Neutrophil (primary cell): ENCODE results near the gene CCL8.

Source experiments
- H3K27ac ChIP-seq: fragments of 200-600 bp; sonication (generic); 2 replicates; pipeline ENCODE4 v1.5.1; 2016; ENCODE audit warnings: mild to moderate bottlenecking, moderate library complexity
- H3K27me3 ChIP-seq: fragments of 200-600 bp; sonication (generic); 2 replicates; pipeline ENCODE4 v1.6.0; 2016; ENCODE audit warnings: mild to moderate bottlenecking
- H3K36me3 ChIP-seq: fragments of 200-600 bp; sonication (generic); 2 replicates; pipeline ENCODE4 v1.5.1; 2017
- H3K4me1 ChIP-seq, 2 experiments: fragments of 200-600 bp in 1 of 2; sonication (generic) in 1 of 2; 1 replicate in 1 of 2; 2 replicates in 1 of 2; pipeline versions ENCODE4 v1.5.1 to v1.6.1; 2013 to 2016; ENCODE audit warnings: low read depth in 1 of 2, low read length in 1 of 2, mild to moderate bottlenecking in 1 of 2, moderate library complexity in 1 of 2; ENCODE audit not compliant: control insufficient read depth in 1 of 2, insufficient read depth in 1 of 2
- H3K4me3 ChIP-seq, 2 experiments: fragments of 200-600 bp in 1 of 2; sonication (generic) in 1 of 2; 1 replicate in 1 of 2; 2 replicates in 1 of 2; pipeline ENCODE4 v1.5.1; 2013 to 2016; ENCODE audit warnings: low read depth in 1 of 2, low read length in 1 of 2, mild to moderate bottlenecking in 1 of 2, moderate library complexity in 1 of 2
- H3K9me3 ChIP-seq: fragments of 200-600 bp; sonication (generic); 2 replicates; pipeline ENCODE4 v1.5.1; 2016
- TF ChIP-seq, protein P1 (sequence below): fragments of 200-600 bp; sonication (generic); IDR thresholded peaks from 2 replicates; pipeline ENCODE4 v1.5.1; 2016; ENCODE audit warnings: antibody characterized with exemption

The CCL8 gene

DNA sequence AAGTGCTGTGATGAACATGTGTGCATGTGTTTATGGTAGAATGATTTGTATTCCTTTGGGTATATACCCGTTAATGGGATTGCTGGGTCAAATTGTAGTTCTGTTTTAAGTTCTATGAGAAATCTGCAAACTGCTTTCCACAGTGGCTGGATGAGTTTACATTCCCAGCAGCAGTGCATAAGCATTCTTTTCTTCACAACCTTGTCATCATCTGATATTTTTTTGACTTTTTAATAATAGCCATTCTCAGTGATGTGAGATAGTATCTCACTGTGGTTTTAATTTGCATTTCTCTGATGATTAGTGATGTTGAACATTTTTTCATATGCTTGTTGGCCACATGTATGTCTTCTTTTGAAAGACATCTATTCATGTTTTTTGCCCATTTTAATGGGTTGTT is 18.5 kb downstream of the CCL8 start:
- no peak overlapping the region for H3K4me3 ChIP-seq
- H3K36me3 ChIP-seq = no peaks in the 10 kb centered on the region
- no peaks in the 10 kb centered on the region for H3K9me3 ChIP-seq
- no peak overlapping the region for H3K27ac ChIP-seq
- H3K4me1 ChIP-seq = no peaks in the 10 kb centered on the region
- no peaks in the 10 kb centered on the region for H3K27me3 ChIP-seq
- TF ChIP-seq, protein P1, sequence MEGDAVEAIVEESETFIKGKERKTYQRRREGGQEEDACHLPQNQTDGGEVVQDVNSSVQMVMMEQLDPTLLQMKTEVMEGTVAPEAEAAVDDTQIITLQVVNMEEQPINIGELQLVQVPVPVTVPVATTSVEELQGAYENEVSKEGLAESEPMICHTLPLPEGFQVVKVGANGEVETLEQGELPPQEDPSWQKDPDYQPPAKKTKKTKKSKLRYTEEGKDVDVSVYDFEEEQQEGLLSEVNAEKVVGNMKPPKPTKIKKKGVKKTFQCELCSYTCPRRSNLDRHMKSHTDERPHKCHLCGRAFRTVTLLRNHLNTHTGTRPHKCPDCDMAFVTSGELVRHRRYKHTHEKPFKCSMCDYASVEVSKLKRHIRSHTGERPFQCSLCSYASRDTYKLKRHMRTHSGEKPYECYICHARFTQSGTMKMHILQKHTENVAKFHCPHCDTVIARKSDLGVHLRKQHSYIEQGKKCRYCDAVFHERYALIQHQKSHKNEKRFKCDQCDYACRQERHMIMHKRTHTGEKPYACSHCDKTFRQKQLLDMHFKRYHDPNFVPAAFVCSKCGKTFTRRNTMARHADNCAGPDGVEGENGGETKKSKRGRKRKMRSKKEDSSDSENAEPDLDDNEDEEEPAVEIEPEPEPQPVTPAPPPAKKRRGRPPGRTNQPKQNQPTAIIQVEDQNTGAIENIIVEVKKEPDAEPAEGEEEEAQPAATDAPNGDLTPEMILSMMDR = no peak

DNA sequence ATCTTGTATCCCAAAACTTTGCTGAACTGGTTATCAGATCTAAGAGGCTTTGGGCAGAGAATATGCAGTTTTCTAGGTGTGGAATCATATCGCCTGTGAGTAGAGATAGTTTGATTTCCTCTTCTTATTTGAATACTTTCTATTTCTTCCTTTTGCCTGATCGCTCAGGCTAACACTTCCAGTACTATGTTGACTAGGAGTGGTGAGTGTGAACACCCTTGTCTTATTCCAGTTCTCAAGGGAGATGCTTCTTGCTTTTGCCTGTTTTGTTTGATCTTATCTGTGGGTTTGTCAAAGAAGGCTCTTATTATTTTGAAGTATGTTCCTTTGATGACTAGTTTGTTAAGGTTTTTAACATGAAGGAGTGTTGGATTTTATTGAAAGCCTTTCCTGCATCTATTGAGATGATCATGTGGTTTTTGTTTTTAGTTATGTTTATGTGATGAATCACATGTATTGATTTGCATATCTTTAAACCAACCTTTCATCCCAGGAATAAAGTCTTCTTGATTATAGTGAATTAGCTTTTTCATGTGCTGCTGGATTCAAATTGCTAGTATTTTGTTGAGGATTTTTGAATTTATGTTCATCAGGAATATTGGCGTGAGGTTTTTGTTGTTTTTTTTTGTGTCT is 20.0 kb downstream of the CCL8 start:
- Histone ChIP-seq H3K4me3 (no peak overlapping the region), H3K27ac (no peak overlapping the region), H3K27me3 (no peaks in the 10 kb centered on the region), H3K36me3 (no peaks in the 10 kb centered on the region), H3K4me1 (no peaks in the 10 kb centered on the region), H3K9me3 (no peaks in the 10 kb centered on the region)
- TF ChIP-seq, protein P1 = no peak

DNA sequence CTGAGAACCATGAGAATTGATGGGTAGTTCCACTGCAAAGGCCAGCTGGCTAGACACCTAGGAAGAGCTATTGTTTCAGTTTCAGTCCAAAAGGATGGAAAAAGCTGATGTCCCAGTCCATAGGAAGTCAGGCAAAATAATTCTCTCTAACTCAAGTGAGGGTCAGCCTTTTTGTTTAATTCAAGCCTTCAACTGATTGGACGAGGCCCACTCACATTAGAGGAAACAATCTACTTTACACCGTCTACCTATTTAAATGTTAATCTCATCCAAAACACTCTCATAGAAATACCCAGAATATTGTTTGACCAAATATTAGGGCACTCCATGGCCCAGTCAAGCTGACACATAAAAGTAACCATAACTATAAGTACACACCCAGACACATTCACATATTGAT is 22.7 kb downstream of the CCL8 start:
- Histone ChIP-seq H3K27me3 (no peaks in the 10 kb centered on the region), H3K27ac (no peak overlapping the region), H3K4me1 (no peaks in the 10 kb centered on the region), H3K4me3 (no peak overlapping the region), H3K9me3 (no peaks in the 10 kb centered on the region), H3K36me3 (no peaks in the 10 kb centered on the region)
- TF ChIP-seq, protein P1 = no peak

DNA sequence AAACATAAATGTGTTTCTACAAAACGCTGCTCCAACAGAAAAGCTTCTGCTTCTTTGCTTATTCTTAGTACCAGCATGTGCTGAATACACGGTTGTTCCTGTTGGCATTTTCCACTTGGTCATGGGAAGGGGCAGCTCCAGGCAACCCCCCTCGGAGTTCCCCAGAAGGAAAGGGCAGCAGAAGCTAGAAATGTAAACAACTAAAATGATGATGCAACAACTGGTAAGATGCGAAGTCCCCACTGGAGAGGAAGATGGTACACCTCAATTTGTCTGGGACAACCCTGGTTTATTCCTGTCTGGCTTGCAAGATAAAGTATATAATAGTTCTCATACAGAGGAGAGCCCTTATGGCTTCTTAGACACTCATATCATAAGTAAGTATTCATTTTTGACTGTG is 27.8 kb downstream of the CCL8 start:
- H3K4me3 ChIP-seq = no peak overlapping the region
- H3K36me3 ChIP-seq = no peaks in the 10 kb centered on the region
- TF ChIP-seq, protein P1 = no peak
- no peaks in the 10 kb centered on the region for H3K4me1 ChIP-seq
- no peak overlapping the region for H3K27ac ChIP-seq
- no peaks in the 10 kb centered on the region for H3K9me3 ChIP-seq
- no peaks in the 10 kb centered on the region for H3K27me3 ChIP-seq

DNA sequence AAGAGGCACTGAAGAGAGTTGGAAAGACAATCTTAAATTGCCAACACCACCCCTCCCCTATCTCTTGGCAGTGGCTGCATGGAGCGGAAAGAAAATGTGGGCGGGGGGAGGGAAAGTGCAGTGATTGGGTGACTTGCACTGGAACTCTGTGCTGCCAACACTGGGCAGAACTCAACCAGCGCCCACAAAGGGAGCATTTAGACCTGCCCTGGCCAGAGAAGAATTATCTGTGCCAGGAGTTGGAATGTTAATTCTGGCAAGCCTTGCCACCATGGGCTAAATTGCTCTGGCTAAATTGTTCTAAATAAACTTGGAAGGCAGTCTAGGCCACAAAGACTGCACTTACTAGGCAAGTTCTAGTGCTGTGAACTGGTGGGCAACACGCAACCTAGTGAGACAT is 30.5 kb downstream of the CCL8 start:
- H3K4me1 ChIP-seq = no peaks in the 10 kb centered on the region
- no peaks in the 10 kb centered on the region for H3K36me3 ChIP-seq
- H3K4me3 ChIP-seq = no peak overlapping the region
- H3K27ac ChIP-seq = no peak overlapping the region
- no peaks in the 10 kb centered on the region for H3K9me3 ChIP-seq
- H3K27me3 ChIP-seq = no peaks in the 10 kb centered on the region
- TF ChIP-seq, protein P1 = no peak

DNA sequence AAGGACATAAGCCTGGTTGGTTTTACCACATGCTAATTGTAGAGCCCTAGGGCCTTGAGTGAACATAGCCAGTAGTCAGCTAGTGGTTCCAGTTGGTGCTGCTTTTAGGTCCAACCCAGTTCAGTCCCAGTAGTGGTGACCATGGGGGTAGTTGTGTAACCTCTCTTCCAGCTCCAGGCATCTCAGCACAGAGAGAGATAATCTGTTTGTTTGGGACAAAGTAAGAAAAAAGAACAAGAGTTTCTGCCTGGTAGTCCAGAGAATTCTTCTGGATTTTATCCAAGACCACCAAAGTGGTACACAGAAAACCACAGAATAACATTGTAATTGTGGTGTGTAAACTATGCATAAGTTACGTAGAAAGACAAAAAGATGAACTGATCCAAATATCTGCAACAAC is 31.9 kb downstream of the CCL8 start:
- TF ChIP-seq, protein P1 = no peak
- Histone ChIP-seq H3K27ac (no peak overlapping the region), H3K4me3 (no peak overlapping the region), H3K9me3 (no peaks in the 10 kb centered on the region), H3K4me1 (no peaks in the 10 kb centered on the region), H3K27me3 (no peaks in the 10 kb centered on the region), H3K36me3 (no peaks in the 10 kb centered on the region)
